Naive thymus-derived CD8-positive, alpha-beta T cell (primary cell): Measurements from ENCODE around the gene LIN37. TPM values are rescaled to one million over a fixed set of nuclear protein-coding genes. Genes with fewer than 3 reads are reported as not detected.

ENCODE experiments used
- ATAC-seq, 2 donors: fragments of 150-1000 bp; cut with Tn5 transposase in 1 of 2; sonication (Bioruptor Pico), chemical (Tn5 transposase) in 1 of 2; 1 replicate in 1 of 2; 2 replicates in 1 of 2; pipeline ENCODE4 v1.10.0; 2021; ENCODE audit warnings: mild to moderate bottlenecking in 2 of 2, moderate library complexity in 2 of 2
- POLR2A ChIA-PET: fragments of 350-600 bp; sonication (Branson Sonifier 250); formaldehyde crosslinking; loops from one replicate; lab custom pipeline; 2021; ENCODE audit warnings: antibody characterized with exemption; lab: Charles Lee
- DNase-seq, 10 donors: peaks; one replicate each; pipeline versions ENCODE4 v3.0.0 to v3.0.0-alpha.2; 2020 to 2022
- H3K27ac Mint-ChIP-seq, 10 donors: one replicate each; pipeline ENCODE4 v1.8.0; 2020 to 2022; ENCODE audit warnings: mild to moderate bottlenecking in 10 of 10, mixed read lengths in 10 of 10, moderate library complexity in 4 of 10, inconsistent platforms in 1 of 10
- H3K27me3 Mint-ChIP-seq, 5 donors: one replicate each; pipeline ENCODE4 v1.8.0; 2021 to 2022; ENCODE audit warnings: mixed read lengths in 5 of 5
- H3K36me3 Mint-ChIP-seq, 3 donors: one replicate each; pipeline ENCODE4 v1.8.0; 2020 to 2022; ENCODE audit warnings: mixed read lengths in 3 of 3, mild to moderate bottlenecking in 2 of 3, inconsistent platforms in 1 of 3
- H3K4me1 Mint-ChIP-seq, 4 donors: one replicate each; pipeline ENCODE4 v1.8.0; 2021 to 2022; ENCODE audit warnings: mixed read lengths in 4 of 4
- H3K4me3 Mint-ChIP-seq, 10 donors: one replicate each; pipeline ENCODE4 v1.8.0; 2020 to 2022; ENCODE audit warnings: mild to moderate bottlenecking in 10 of 10, mixed read lengths in 10 of 10, moderate library complexity in 6 of 10, inconsistent platforms in 1 of 10
- H3K9me3 Mint-ChIP-seq, 9 donors: one replicate each; pipeline ENCODE4 v1.8.0; 2020 to 2022; ENCODE audit warnings: mixed read lengths in 9 of 9, mild to moderate bottlenecking in 3 of 9, inconsistent platforms in 1 of 9, moderate library complexity in 1 of 9
- polyA plus RNA-seq, 3 donors: library from polyadenylated mRNA; unstranded; fragments of 300-500 nt; fragmentation: Illumina TruSeq; gene quantifications; one replicate each; pipeline ENCODE4 v1.2.3, GENCODE V29; 2021
- total RNA-seq, 8 experiments: library from RNA in 2 of 8; stranded (reverse) in 2 of 8; gene quantifications; one replicate each; pipeline ENCODE4 v1.2.3 and lab custom pipeline; 2021 to 2026

LIN37 gene
- total and polyA plus RNA-seq, 5 experiments from 2014 or later = 5.4 to 16.6 (median 14.0) TPM

DNA sequence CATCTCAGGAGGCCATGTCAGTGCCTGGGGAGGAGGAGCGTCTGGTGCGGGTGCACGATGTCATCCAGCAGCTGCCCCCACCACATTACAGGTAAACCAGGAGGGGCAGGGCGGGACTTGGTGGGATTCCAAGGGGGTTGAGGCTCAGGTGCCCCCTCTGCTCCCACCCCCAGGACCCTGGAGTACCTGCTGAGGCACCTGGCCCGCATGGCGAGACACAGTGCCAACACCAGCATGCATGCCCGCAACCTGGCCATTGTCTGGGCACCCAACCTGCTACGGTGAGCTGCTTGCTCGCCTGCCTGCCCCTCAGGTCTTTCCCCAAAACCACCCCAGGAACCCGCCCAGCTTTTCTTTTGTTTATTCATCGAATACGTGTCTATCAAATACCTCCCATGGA lies 34.2 kb downstream of the LIN37 start:
- no peak overlapping the region for H3K27ac Mint-ChIP-seq
- DNase-seq (no peak), ATAC-seq (no peak)
- peaks cover 0 to 2% (median 2%) of the 10 kb centered on the region in 3 donors for H3K36me3 Mint-ChIP-seq
- H3K9me3 Mint-ChIP-seq = no peaks in the 10 kb centered on the region
- POLR2A ChIA-PET = no interaction called here
- H3K4me1 Mint-ChIP-seq = peaks cover 0 to 4% (median 0%) of the 10 kb centered on the region in 4 donors
- no peak overlapping the region for H3K4me3 Mint-ChIP-seq
- H3K27me3 Mint-ChIP-seq = no peaks in the 10 kb centered on the region

GRCh38 chr19:35783469-35784434 lies 35.4 kb downstream of the LIN37 start:
- peaks cover 0 to 4% (median 0%) of the 10 kb centered on the region in 4 donors for H3K4me1 Mint-ChIP-seq
- POLR2A ChIA-PET = no interaction called here
- no peak for ATAC-seq
- H3K9me3 Mint-ChIP-seq = no peaks in the 10 kb centered on the region
- H3K27me3 Mint-ChIP-seq = no peaks in the 10 kb centered on the region
- H3K4me3 Mint-ChIP-seq = no peak overlapping the region
- H3K36me3 Mint-ChIP-seq = peaks cover 0 to 2% (median 2%) of the 10 kb centered on the region in 3 donors
- DNase-seq = no peak
- H3K27ac Mint-ChIP-seq = peak overlapping the region in 1 of 10 donors; percentile 56

DNA sequence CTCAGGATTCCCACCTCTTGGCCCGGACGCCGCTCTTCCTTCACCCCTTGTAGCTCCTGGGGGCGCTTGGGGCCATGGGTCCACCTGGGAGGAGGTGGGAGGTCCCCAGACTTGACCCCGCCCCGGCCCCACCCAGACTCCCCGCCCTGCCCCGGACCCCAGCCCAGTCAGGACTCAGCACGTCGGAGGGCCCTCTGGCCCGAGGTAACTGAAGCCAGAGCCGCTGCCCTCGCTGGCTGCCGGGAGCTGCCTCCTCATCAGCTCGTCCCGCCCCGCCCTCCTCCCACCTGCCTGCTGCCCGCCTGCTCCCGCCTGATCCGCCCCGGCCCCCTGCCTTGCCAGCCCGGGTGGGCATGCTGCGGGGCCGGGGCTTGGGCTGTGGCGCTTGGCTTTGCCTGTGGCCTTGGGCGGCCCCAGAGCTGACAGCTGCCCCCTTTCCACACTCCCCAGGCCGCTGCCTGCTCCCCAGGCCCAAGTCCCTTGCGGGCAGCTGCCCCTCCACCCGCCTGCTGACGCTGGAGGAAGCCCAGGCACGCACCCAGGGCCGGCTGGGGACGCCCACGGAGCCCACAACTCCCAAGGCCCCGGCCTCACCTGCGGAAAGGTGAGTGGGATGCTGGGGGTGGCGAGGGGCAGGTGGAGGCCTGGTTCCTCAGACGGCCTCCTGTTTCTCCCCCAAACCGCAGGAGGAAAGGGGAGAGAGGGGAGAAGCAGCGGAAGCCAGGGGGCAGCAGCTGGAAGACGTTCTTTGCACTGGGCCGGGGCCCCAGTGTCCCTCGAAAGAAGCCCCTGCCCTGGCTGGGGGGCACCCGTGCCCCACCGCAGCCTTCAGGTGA lies 36.3 kb downstream of the LIN37 start:
- H3K4me1 Mint-ChIP-seq = peaks cover 0 to 2% (median 0%) of the 10 kb centered on the region in 4 donors

DNA sequence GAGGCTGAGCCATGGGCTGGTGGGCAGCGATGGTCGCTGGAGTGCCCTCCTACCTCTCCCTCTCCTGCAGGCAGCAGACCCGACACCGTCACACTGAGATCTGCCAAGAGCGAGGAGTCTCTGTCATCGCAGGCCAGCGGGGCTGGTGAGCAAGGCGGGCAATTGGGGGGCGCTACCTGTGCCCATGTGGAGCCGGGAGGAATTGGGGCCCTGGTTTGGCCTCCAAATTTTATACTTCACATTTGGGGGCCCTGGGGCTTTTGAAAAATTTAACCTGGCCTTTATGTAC lies 36.9 kb downstream of the LIN37 start:
- no peaks in the 10 kb centered on the region for H3K9me3 Mint-ChIP-seq
- no peak overlapping the region for H3K4me3 Mint-ChIP-seq
- no peaks in the 10 kb centered on the region for H3K27me3 Mint-ChIP-seq
- peaks cover 0 to 2% (median 0%) of the 10 kb centered on the region in 4 donors for H3K4me1 Mint-ChIP-seq
- POLR2A ChIA-PET = no interaction called here
- no peak overlapping the region for H3K27ac Mint-ChIP-seq
- peaks cover 0 to 2% (median 0%) of the 10 kb centered on the region in 3 donors for H3K36me3 Mint-ChIP-seq
- DNase-seq = no peak
- ATAC-seq = no peak

More for the DNA sequence above, 36.3 kb downstream of the LIN37 start:
- POLR2A ChIA-PET = no interaction called here
- H3K4me3 Mint-ChIP-seq = no peak overlapping the region
- H3K27me3 Mint-ChIP-seq = no peaks in the 10 kb centered on the region
- H3K36me3 Mint-ChIP-seq = peaks cover 0 to 2% (median 0%) of the 10 kb centered on the region in 3 donors
- DNase-seq (no peak), ATAC-seq (no peak)
- no peaks in the 10 kb centered on the region for H3K9me3 Mint-ChIP-seq
- H3K27ac Mint-ChIP-seq = no peak overlapping the region

DNA sequence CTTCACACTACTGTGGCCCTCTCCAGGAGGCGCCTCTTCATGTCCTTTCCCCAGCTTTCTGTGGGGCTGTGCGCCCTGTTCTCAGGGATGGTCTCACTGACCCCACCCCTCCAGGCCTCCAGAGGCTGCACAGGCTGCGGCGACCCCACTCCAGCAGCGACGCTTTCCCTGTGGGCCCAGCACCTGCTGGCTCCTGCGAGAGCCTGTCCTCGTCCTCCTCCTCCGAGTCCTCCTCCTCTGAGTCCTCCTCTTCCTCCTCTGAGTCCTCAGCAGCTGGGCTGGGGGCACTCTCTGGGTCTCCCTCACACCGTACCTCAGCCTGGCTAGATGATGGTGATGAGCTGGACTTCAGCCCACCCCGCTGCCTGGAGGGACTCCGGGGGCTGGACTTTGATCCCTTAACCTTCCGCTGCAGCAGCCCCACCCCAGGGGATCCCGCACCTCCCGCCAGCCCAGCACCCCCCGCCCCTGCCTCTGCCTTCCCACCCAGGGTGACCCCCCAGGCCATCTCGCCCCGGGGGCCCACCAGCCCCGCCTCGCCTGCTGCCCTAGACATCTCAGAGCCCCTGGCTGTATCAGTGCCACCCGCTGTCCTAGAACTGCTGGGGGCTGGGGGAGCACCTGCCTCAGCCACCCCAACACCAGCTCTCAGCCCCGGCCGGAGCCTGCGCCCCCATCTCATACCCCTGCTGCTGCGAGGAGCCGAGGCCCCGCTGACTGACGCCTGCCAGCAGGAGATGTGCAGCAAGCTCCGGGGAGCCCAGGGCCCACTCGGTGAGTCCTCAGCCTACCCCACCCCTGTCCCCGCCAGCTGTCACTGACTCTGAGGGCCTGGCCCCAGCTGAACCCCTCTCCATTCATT lies 38.2 kb downstream of the LIN37 start:
- POLR2A ChIA-PET = no interaction called here
- no peaks in the 10 kb centered on the region for H3K36me3 Mint-ChIP-seq
- peak overlapping the region in 2 of 10 donors; percentile 30 to 79 for H3K27ac Mint-ChIP-seq
- H3K4me3 Mint-ChIP-seq = no peak overlapping the region
- no peaks in the 10 kb centered on the region for H3K27me3 Mint-ChIP-seq
- no peak for DNase-seq
- peaks cover 0 to 2% (median 0%) of the 10 kb centered on the region in 4 donors for H3K4me1 Mint-ChIP-seq
- H3K9me3 Mint-ChIP-seq = no peaks in the 10 kb centered on the region
- ATAC-seq = no peak

DNA sequence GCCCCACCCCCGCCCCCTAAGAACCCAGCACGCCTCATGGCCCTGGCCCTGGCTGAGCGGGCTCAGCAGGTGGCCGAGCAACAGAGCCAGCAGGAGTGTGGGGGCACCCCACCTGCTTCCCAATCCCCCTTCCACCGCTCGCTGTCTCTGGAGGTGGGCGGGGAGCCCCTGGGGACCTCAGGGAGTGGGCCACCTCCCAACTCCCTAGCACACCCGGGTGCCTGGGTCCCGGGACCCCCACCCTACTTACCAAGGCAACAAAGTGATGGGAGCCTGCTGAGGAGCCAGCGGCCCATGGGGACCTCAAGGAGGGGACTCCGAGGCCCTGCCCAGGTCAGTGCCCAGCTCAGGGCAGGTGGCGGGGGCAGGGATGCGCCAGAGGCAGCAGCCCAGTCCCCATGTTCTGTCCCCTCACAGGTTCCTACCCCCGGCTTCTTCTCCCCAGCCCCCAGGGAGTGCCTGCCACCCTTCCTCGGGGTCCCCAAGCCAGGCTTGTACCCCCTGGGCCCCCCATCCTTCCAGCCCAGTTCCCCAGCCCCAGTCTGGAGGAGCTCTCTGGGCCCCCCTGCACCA lies 38.9 kb downstream of the LIN37 start:
- POLR2A ChIA-PET = no interaction called here
- no peaks in the 10 kb centered on the region for H3K9me3 Mint-ChIP-seq
- peaks cover 0 to 2% (median 0%) of the 10 kb centered on the region in 4 donors for H3K4me1 Mint-ChIP-seq
- ATAC-seq = no peak
- H3K27ac Mint-ChIP-seq = no peak overlapping the region
- DNase-seq = no peak
- H3K4me3 Mint-ChIP-seq = no peak overlapping the region
- H3K27me3 Mint-ChIP-seq = peaks cover 0 to 3% (median 3%) of the 10 kb centered on the region in 5 donors
- H3K36me3 Mint-ChIP-seq = no peaks in the 10 kb centered on the region

DNA sequence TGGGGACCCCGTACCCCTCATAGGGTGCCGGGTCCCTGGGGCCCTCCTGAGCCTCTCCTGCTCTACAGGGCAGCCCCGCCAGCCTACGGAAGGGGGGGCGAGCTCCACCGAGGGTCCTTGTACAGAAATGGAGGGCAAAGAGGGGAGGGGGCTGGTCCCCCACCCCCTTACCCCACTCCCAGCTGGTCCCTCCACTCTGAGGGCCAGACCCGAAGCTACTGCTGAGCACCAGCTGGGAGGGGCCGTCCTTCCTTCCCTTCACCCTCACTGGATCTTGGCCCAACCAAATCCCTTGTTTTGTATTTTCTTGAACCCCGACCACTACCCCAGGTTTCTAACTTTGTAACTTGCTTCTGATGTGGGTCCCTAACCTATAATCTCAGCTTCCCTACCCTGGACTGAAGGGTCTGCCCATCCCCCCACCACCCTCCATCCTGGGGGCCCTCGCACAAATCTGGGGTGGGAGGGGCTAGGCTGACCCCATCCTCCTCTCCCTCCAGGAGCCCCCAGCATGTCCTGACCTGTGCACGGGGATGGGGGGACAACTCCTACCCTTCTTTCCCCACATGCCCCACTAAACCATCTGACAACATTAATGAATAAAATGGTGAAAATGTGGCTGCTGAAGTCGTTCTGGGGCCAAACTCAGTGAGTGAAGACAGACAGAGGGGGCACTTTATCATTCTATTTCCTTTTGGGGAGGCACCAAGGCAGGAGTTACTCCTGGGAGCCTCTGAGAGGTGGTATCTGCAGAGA lies 40.0 kb downstream of the LIN37 start:
- ATAC-seq = no peak
- peaks cover 2 to 11% (median 7%) of the 10 kb centered on the region in 5 donors for H3K27me3 Mint-ChIP-seq
- DNase-seq = no peak
- POLR2A ChIA-PET = no interaction called here
- no peak overlapping the region for H3K27ac Mint-ChIP-seq
- no peaks in the 10 kb centered on the region for H3K9me3 Mint-ChIP-seq
- peaks cover 0 to 2% (median 0%) of the 10 kb centered on the region in 4 donors for H3K4me1 Mint-ChIP-seq
- no peaks in the 10 kb centered on the region for H3K36me3 Mint-ChIP-seq
- no peak overlapping the region for H3K4me3 Mint-ChIP-seq

DNA sequence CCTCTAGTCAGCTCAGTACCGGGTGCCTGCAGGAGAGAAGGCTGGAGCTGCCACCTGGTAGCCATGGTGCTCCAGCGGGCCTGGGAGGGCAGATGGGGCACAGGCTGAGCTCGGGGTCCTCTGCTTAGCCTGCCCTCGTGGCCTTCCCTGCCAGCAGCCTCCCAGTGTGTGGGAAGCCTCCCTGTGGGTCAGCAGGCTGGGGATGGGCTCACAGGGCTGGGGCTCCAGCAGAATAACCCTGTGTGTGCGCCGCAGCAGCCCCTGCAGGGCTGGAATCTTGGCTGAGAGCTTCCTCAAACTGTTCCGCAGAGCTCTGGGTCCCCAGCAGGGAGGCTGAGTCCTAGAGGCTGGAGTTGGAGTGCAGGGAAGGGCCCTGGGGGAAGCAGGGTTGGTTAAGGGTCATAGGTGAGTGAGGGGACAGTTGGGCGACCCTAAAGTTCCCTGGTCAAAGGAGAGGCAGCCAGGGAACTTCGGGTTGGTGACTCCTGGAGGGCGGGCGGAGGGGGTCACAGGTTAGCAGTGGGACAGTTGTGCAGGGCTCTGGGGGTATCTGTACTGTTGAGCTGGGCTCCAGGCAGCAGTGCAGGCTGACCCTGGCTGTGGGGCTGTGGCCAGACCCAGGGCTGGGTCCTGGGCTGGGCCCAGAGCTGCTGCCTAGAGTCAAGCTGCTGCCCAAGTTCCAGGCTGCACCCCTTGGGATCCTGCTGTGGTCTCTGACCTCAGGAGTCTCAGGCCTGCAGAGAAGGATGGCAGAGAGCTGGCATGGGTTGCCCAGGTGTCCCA lies 41.0 kb downstream of the LIN37 start:
- peaks cover 0 to 4% (median 0%) of the 10 kb centered on the region in 4 donors for H3K4me1 Mint-ChIP-seq

DNA sequence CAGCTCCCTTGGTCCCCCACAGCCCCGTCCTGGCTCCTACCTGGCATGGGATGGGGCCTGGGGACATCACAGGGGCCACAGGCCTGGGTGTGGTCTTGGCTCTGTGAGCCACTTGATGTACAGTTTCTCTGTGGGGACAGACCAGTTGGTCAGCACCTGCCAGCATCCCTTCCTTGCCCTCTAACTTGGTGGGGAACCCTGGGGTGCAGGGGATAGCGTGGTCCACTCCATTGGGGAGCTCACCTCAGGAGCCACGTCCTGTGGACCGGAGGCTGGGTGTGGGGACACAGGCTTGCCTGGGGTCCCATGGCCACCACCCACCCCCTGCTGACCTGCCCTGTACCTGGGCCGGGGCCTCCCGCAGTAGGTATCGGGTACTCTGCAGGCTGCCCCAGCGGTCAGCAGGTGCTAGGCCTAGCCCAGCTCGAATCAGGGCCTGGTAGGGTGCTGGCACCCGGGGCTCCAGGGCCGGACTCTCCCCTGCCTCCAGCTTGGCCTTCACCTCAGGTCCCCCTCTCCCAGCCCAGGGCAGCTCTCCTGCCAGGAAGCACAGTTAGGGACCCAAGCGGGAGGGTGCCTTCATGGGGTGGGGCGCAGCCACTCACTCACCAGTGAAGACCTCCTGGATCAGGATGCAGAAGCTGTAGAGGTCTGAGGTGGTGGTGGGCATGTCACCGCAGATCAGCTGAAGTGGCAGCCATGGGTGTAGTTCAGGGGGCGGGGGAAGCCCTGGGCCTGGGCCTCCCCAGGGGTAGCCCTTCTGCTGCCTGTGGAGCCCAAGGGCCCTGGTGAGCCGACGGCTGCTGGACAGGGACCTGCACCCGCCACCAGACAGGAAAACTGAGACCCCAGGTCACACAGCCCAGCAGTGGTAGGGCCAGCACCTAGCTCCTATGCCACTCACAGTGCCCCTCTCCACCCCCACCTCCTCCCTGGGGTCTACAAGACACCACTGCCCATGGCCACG lies 41.9 kb downstream of the LIN37 start:
- Mint-ChIP-seq H3K4me1 (peaks cover 0 to 4% (median 0%) of the 10 kb centered on the region in 4 donors), H3K27me3 (peaks cover 6 to 21% (median 14%) of the 10 kb centered on the region in 5 donors), H3K27ac (no peak overlapping the region), H3K36me3 (no peaks in the 10 kb centered on the region), H3K4me3 (no peak overlapping the region), H3K9me3 (no peaks in the 10 kb centered on the region)
- ATAC-seq (no peak), DNase-seq (no peak)
- POLR2A ChIA-PET = no interaction called here

More for the DNA sequence above, 41.0 kb downstream of the LIN37 start:
- no peak overlapping the region for H3K4me3 Mint-ChIP-seq
- H3K27me3 Mint-ChIP-seq = peaks cover 6 to 21% (median 12%) of the 10 kb centered on the region in 5 donors
- no peak for ATAC-seq
- POLR2A ChIA-PET = no interaction called here
- H3K27ac Mint-ChIP-seq = no peak overlapping the region
- H3K36me3 Mint-ChIP-seq = no peaks in the 10 kb centered on the region
- H3K9me3 Mint-ChIP-seq = no peaks in the 10 kb centered on the region
- DNase-seq = no peak
